HL-60 (cell line): ENCODE data around the gene CCSER1.

Source experiments
- DNase-seq, 2 experiments: peaks; one replicate each; pipeline ENCODE4 v3.0.0-alpha.2; 2010 to 2020; ENCODE audit warnings: low read depth in 1 of 2, low spot score in 1 of 2
- H3K27ac ChIP-seq: fragments of 250-450 bp; sonication (Bioruptor Pico); replicated peaks from 2 replicates; pipeline ENCODE4 v1.5.1; 2020; ENCODE audit warnings: mild to moderate bottlenecking, moderate library complexity
- H3K27me3 ChIP-seq: fragments of 250-450 bp; sonication (Bioruptor Pico); 2 replicates; pipeline ENCODE4 v1.5.1; 2021; ENCODE audit warnings: mild to moderate bottlenecking, moderate library complexity; ENCODE audit not compliant: insufficient read depth, poor library complexity, severe bottlenecking
- H3K4me3 ChIP-seq: replicated peaks from 2 replicates; pipeline ENCODE4 v1.5.1; 2011; ENCODE audit warnings: mild to moderate bottlenecking, control low read depth, low read length; ENCODE audit not compliant: insufficient read depth
- CTCF ChIP-seq: IDR thresholded peaks from one replicate; pipeline ENCODE4 v1.5.1; 2011; ENCODE audit warnings: low read length, control low read depth, inconsistent platforms; ENCODE audit not compliant: insufficient read depth
- GABPA ChIP-seq: IDR thresholded peaks from 2 replicates; pipeline ENCODE4 v1.6.1; 2012; ENCODE audit warnings: low read depth
- POLR2AphosphoS5 ChIP-seq: IDR thresholded peaks from 2 replicates; pipeline ENCODE4 v1.6.1; 2012; ENCODE audit warnings: low read depth
- REST ChIP-seq: IDR thresholded peaks from 2 replicates; pipeline ENCODE4 v1.6.1; 2012; ENCODE audit warnings: low read depth; ENCODE audit not compliant: insufficient replicate concordance
- SPI1 ChIP-seq: IDR thresholded peaks from 2 replicates; pipeline ENCODE4 v1.6.1; 2012; ENCODE audit warnings: low read depth, mild to moderate bottlenecking, borderline replicate concordance

CCSER1 gene

GRCh38 chr4:90128961-90129495, 1.8 kb downstream of the CCSER1 start:
- Histone ChIP-seq H3K27me3 (peaks cover 23% of the 10 kb centered on the region), H3K4me3 (no peak overlapping the region; the same call in 1 of the 2 replicates), H3K27ac (no peak overlapping the region)
- DNase-seq = no peak
- TF ChIP-seq CTCF = no peak
- TF ChIP-seq GABPA = no peak
- no peak for TF ChIP-seq REST
- TF ChIP-seq POLR2AphosphoS5 = no peak
- no peak for TF ChIP-seq SPI1

GRCh38 chr4:90130076-90130475, 2.9 kb downstream of the CCSER1 start:
- H3K27ac ChIP-seq = no peak overlapping the region
- DNase-seq = no peak
- TF ChIP-seq GABPA (no peak), POLR2AphosphoS5 (no peak), SPI1 (no peak), CTCF (no peak), REST (no peak)
- peaks cover 21% of the 10 kb centered on the region for H3K27me3 ChIP-seq
- no peak overlapping the region for H3K4me3 ChIP-seq

- TF ChIP-seq POLR2AphosphoS5 (no peak), REST (peak; percentile 91)
- Histone ChIP-seq H3K4me3 (no peak overlapping the region), H3K27ac (no peak overlapping the region), H3K27me3 (no peaks in the 10 kb centered on the region)
- DNase-seq = no peak
Observed at GRCh38 chr4:90137555-90137954, 10.4 kb downstream of the CCSER1 start.

- DNase-seq = no peak
- Histone ChIP-seq H3K27ac (no peak overlapping the region), H3K27me3 (no peaks in the 10 kb centered on the region), H3K4me3 (no peak overlapping the region)
- no peak for TF ChIP-seq GABPA
- no peak for TF ChIP-seq REST
- TF ChIP-seq POLR2AphosphoS5 = no peak
- TF ChIP-seq CTCF = no peak
- no peak for TF ChIP-seq SPI1
Observed at GRCh38 chr4:90142081-90142480, 14.9 kb downstream of the CCSER1 start.
